K562 (cell line): ENCODE data around the gene EIF3I. TPM values are rescaled to one million over a fixed set of nuclear protein-coding genes. Genes with fewer than 3 reads are reported as not detected.

ENCODE experiments used
- CUX1 ChIP-seq: fragments of 200-800 bp; sonication (Bioruptor generic); IDR thresholded peaks from 2 replicates; pipeline ENCODE4 v1.6.1; 2016; ENCODE audit warnings: missing genetic modification characterization, missing compliant biosample characterization
- DEAF1 ChIP-seq: fragments of 450-650 bp; formaldehyde crosslinking; IDR thresholded peaks from 2 replicates; pipeline ENCODE4 v1.4.0; 2020; ENCODE audit warnings: mild to moderate bottlenecking, moderate library complexity
- ELF4 ChIP-seq: fragments of 450-650 bp; formaldehyde crosslinking; IDR thresholded peaks from 2 replicates; pipeline ENCODE4 v1.4.0; 2022; ENCODE audit warnings: missing genetic modification characterization
- MEF2D ChIP-seq: conservative IDR thresholded peaks from 2 replicates; pipeline ENCODE4 v1.6.1; 2016; ENCODE audit warnings: low read depth, missing genetic modification characterization, missing compliant biosample characterization
- SRSF7 ChIP-seq: fragments of 200-400 bp; formaldehyde crosslinking; optimal IDR thresholded peaks from 2 replicates; pipeline ENCODE3; 2017; ENCODE audit warnings: mild to moderate bottlenecking, low read depth, low read length
- ZBTB1 ChIP-seq: sonication (generic); formaldehyde crosslinking; IDR thresholded peaks from 2 replicates; pipeline ENCODE4 v1.8.1; 2023; ENCODE audit warnings: missing genetic modification reagents, low read depth, mild to moderate bottlenecking, borderline replicate concordance
- ZFP91 ChIP-seq: sonication (generic); formaldehyde crosslinking; IDR thresholded peaks from 2 replicates; pipeline ENCODE4 v1.8.0; 2022; ENCODE audit warnings: mild to moderate bottlenecking, missing genetic modification reagents
- polyA plus RNA-seq, 8 experiments: library from polyadenylated mRNA; depleted of rRNA in 4 of 8; stranded (reverse) in 5 of 8; unstranded in 3 of 8; fragments of >200 nt; fragmentation: Nextera tagmentation in 2 of 8; fragmentation: Illumina TruSeq in 1 of 8; extraction: Ambion mirVana in 2 of 8; extraction: Trizol in 1 of 8; gene quantifications; 2 replicates each; pipeline versions ENCODE4 v1.2.1 to v1.2.3, GENCODE V29; 2011 to 2014; ENCODE audit warnings: inconsistent platforms in 1 of 8, missing spikeins in 1 of 8
- total RNA-seq, 7 experiments: library from RNA; depleted of rRNA in 6 of 7; stranded (reverse); fragments of >200 nt in 6 of 7; fragmentation: Illumina TruSeq in 2 of 7; extraction: Trizol in 2 of 7; gene quantifications; 2 replicates each; pipeline versions ENCODE4 v1.2.1 to v1.2.3, GENCODE V29; 2011 to 2021; ENCODE audit warnings: low replicate concordance in 1 of 7
- TF ChIP-seq, protein P1 (sequence below): sonication (generic); formaldehyde crosslinking; IDR thresholded peaks from 2 replicates; pipeline ENCODE4 v1.8.0; 2022; ENCODE audit warnings: missing genetic modification reagents, mild to moderate bottlenecking, moderate library complexity, borderline replicate concordance
- TF ChIP-seq, protein P2 (sequence below), 2 experiments: fragments of 450-650 bp; conservative IDR thresholded peaks; 2 replicates each; pipeline ENCODE4 v1.6.1; 2017; ENCODE audit warnings: mild to moderate bottlenecking in 2 of 2, moderate library complexity in 2 of 2
- TF ChIP-seq, protein P3 (sequence below): fragments of 450-650 bp; formaldehyde crosslinking; conservative IDR thresholded peaks from 2 replicates; pipeline ENCODE4 v1.4.0; 2022; ENCODE audit warnings: mild to moderate bottlenecking, missing genetic modification characterization

The EIF3I gene
- total and polyA plus RNA-seq, 9 of the 15 experiments (the other 6 are each of a cell fraction or from before 2014, with no cell fraction given): 414 to 1,526 (median 635) TPM

GRCh38 chr1:32200226-32201010, 21.8 kb upstream of the EIF3I start, which contains the start of gene CCDC28B (continued):
- peak; percentile 34; the same call in 1 of the 2 replicates for TF ChIP-seq DEAF1 (CRISPR knock-in tag)
- TF ChIP-seq, protein P1, sequence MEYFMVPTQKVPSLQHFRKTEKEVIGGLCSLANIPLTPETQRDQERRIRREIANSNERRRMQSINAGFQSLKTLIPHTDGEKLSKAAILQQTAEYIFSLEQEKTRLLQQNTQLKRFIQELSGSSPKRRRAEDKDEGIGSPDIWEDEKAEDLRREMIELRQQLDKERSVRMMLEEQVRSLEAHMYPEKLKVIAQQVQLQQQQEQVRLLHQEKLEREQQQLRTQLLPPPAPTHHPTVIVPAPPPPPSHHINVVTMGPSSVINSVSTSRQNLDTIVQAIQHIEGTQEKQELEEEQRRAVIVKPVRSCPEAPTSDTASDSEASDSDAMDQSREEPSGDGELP: peak; percentile 57; the same call in 1 of the 2 replicates
- TF ChIP-seq CUX1: peak; percentile 47; the same call in 1 of the 2 replicates
- TF ChIP-seq ELF4 (CRISPR knock-in tag): 0 out of 2 replicates have a peak, but pooled peaks have one; percentile 47
- TF ChIP-seq ZBTB1 (CRISPR knock-in tag): 0 out of 2 replicates have a peak, but pooled peaks have one; percentile 30
- TF ChIP-seq SRSF7: no peak
- peak; percentile 96 for TF ChIP-seq ZFP91 (CRISPR knock-in tag)
- TF ChIP-seq, protein P2, sequence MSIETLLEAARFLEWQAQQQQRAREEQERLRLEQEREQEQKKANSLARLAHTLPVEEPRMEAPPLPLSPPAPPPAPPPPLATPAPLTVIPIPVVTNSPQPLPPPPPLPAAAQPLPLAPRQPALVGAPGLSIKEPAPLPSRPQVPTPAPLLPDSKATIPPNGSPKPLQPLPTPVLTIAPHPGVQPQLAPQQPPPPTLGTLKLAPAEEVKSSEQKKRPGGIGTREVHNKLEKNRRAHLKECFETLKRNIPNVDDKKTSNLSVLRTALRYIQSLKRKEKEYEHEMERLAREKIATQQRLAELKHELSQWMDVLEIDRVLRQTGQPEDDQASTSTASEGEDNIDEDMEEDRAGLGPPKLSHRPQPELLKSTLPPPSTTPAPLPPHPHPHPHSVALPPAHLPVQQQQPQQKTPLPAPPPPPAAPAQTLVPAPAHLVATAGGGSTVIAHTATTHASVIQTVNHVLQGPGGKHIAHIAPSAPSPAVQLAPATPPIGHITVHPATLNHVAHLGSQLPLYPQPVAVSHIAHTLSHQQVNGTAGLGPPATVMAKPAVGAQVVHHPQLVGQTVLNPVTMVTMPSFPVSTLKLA (conservative IDR thresholded peaks at IDR 0.05): peak; percentile 78 to 86
- TF ChIP-seq, protein P3, sequence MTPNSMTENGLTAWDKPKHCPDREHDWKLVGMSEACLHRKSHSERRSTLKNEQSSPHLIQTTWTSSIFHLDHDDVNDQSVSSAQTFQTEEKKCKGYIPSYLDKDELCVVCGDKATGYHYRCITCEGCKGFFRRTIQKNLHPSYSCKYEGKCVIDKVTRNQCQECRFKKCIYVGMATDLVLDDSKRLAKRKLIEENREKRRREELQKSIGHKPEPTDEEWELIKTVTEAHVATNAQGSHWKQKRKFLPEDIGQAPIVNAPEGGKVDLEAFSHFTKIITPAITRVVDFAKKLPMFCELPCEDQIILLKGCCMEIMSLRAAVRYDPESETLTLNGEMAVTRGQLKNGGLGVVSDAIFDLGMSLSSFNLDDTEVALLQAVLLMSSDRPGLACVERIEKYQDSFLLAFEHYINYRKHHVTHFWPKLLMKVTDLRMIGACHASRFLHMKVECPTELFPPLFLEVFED: peak; percentile 79
- no peak for TF ChIP-seq MEF2D (tag)
